SK-N-SH treated with all-trans-retinoic acid at 6 μM for 48 hours (cell line): ENCODE measurements around the gene TRAK1.

Experiments used
- ATAC-seq: fragments of 200-7000 bp; cut with Tn5 transposase; 3 replicates; pipeline ENCODE4 v1.9.1; 2020; ENCODE audit warnings: mild to moderate bottlenecking, moderate library complexity
- ARNTL ChIP-seq: fragments of 450-650 bp; formaldehyde crosslinking; IDR thresholded peaks from 2 replicates; pipeline ENCODE4 v1.5.0; 2020; ENCODE audit warnings: low read depth, mild to moderate bottlenecking, moderate library complexity, borderline replicate concordance
- BACH2 ChIP-seq: fragments of 250-450 bp; sonication (Bioruptor Pico); IDR thresholded peaks from 2 replicates; pipeline ENCODE4 v1.9.0; 2021; ENCODE audit warnings: mild to moderate bottlenecking, borderline replicate concordance
- CSDC2 ChIP-seq: fragments of 250-450 bp; sonication (Bioruptor Pico); IDR thresholded peaks from 2 replicates; pipeline ENCODE4 v1.5.0; 2020; ENCODE audit warnings: mild to moderate bottlenecking, moderate library complexity
- ESRRG ChIP-seq: fragments of 250-450 bp; sonication (Bioruptor Pico); IDR thresholded peaks from 2 replicates; pipeline ENCODE4 v1.6.1; 2021; ENCODE audit warnings: mild to moderate bottlenecking
- GLIS3 ChIP-seq: fragments of 250-450 bp; sonication (Bioruptor Pico); IDR thresholded peaks from 2 replicates; pipeline ENCODE4 v1.5.0; 2020; ENCODE audit warnings: mild to moderate bottlenecking, moderate library complexity
- ISL1 ChIP-seq: fragments of 250-450 bp; sonication (Bioruptor Pico); IDR thresholded peaks from 2 replicates; pipeline ENCODE4 v2.1.2; 2022; ENCODE audit warnings: mild to moderate bottlenecking, moderate library complexity
- OSR1 ChIP-seq: fragments of 250-450 bp; sonication (Bioruptor Pico); IDR thresholded peaks from 2 replicates; pipeline ENCODE4 v1.8.0; 2022; ENCODE audit warnings: moderate library complexity, mild to moderate bottlenecking, inconsistent platforms
- PPARA ChIP-seq: fragments of 250-450 bp; sonication (Bioruptor Pico); IDR thresholded peaks from 2 replicates; pipeline ENCODE4 v1.5.0; 2020; ENCODE audit warnings: mild to moderate bottlenecking, borderline replicate concordance
- RARB ChIP-seq: fragments of 250-450 bp; sonication (Bioruptor Pico); IDR thresholded peaks from 2 replicates; pipeline ENCODE4 v1.8.0; 2021; ENCODE audit warnings: mild to moderate bottlenecking, moderate library complexity
- SNAI2 ChIP-seq: fragments of 250-450 bp; sonication (Bioruptor Pico); IDR thresholded peaks from 2 replicates; pipeline ENCODE4 v1.5.0; 2020; ENCODE audit warnings: mild to moderate bottlenecking, moderate library complexity
- TCF4 ChIP-seq: fragments of 250-450 bp; sonication (Bioruptor Pico); IDR thresholded peaks from 2 replicates; pipeline ENCODE4 v1.8.0; 2021; ENCODE audit warnings: mild to moderate bottlenecking, moderate library complexity, borderline replicate concordance
- TOX ChIP-seq: fragments of 250-450 bp; sonication (Bioruptor Pico); IDR thresholded peaks from 2 replicates; pipeline ENCODE4 v1.8.0; 2021; ENCODE audit warnings: mild to moderate bottlenecking, moderate library complexity, borderline replicate concordance
- ZC3H10 ChIP-seq: fragments of 250-450 bp; sonication (Bioruptor Pico); IDR thresholded peaks from 2 replicates; pipeline ENCODE4 v1.5.1; 2021; ENCODE audit warnings: mild to moderate bottlenecking, moderate library complexity
- ZFP3 ChIP-seq: fragments of 250-450 bp; sonication (Bioruptor Pico); IDR thresholded peaks from 2 replicates; pipeline ENCODE4 v1.5.0; 2020; ENCODE audit warnings: mild to moderate bottlenecking, moderate library complexity
- ZNF565 ChIP-seq: fragments of 450-650 bp; formaldehyde crosslinking; conservative IDR thresholded peaks from 2 replicates; pipeline ENCODE4 v1.5.0; 2020; ENCODE audit warnings: low read depth, mild to moderate bottlenecking, moderate library complexity
- ZNF8 ChIP-seq: fragments of 450-650 bp; formaldehyde crosslinking; IDR thresholded peaks from 2 replicates; pipeline ENCODE4 v1.5.0; 2020; ENCODE audit warnings: mild to moderate bottlenecking, moderate library complexity
- TF ChIP-seq, protein P1 (sequence below): fragments of 250-450 bp; sonication (Bioruptor Pico); IDR thresholded peaks from 2 replicates; pipeline ENCODE4 v1.5.1; 2021; ENCODE audit warnings: mild to moderate bottlenecking, moderate library complexity
- TF ChIP-seq, protein P2 (sequence below): fragments of 250-450 bp; sonication (Bioruptor Pico); IDR thresholded peaks from 2 replicates; pipeline ENCODE4 v1.8.0; 2021; ENCODE audit warnings: low read depth, mild to moderate bottlenecking, moderate library complexity, borderline replicate concordance
- TF ChIP-seq, protein P3 (sequence below): fragments of 250-450 bp; sonication (Bioruptor Pico); IDR thresholded peaks from 2 replicates; pipeline ENCODE4 v1.8.0; 2020; ENCODE audit warnings: mild to moderate bottlenecking, moderate library complexity, borderline replicate concordance
- TF ChIP-seq, protein P4 (sequence below): fragments of 250-450 bp; sonication (Bioruptor Pico); IDR thresholded peaks from 2 replicates; pipeline ENCODE4 v1.5.0; 2020; ENCODE audit warnings: mild to moderate bottlenecking, moderate library complexity

The TRAK1 gene

DNA sequence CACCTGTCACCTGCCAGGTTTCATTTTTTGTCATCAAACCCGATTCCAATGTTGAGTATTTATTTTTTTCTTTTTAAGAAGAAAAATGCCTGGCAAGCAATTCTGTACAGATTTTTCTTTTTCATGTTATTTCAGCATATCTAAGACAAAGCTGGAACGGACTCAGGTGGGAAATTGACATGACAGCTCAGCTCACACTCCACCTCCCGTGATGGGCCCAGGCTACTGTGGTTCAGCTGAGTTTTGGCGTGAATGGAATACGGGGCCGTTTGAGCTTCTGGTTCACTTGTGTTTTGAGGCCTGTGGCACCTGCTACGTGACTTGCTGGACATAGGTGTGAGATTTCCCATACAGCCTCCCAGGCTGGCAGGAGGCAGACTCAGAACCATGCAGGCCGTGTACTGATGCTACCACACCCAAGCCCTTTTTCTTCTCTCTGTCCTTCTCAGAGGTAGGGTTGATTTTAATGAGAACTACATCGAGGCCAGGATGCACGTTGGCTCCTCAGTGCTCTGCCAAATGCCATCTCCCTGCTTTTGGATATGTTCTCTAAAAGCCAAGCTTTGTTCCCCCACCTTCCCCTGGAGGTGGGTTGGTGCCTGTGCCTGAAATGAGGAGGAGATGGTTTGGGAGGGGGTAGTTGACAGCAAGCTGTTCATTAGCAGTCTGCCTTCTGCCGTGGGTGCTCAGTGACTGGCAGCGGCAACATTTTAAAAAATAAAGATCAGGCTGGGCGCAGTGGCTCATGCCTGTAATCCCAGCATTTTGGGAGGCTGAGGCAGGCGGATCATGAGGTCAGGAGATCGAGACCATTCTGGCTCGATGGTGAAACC lies 48.7 kb downstream of the TRAK1 start:
- ATAC-seq, result no peak
- TF ChIP-seq, protein P1, sequence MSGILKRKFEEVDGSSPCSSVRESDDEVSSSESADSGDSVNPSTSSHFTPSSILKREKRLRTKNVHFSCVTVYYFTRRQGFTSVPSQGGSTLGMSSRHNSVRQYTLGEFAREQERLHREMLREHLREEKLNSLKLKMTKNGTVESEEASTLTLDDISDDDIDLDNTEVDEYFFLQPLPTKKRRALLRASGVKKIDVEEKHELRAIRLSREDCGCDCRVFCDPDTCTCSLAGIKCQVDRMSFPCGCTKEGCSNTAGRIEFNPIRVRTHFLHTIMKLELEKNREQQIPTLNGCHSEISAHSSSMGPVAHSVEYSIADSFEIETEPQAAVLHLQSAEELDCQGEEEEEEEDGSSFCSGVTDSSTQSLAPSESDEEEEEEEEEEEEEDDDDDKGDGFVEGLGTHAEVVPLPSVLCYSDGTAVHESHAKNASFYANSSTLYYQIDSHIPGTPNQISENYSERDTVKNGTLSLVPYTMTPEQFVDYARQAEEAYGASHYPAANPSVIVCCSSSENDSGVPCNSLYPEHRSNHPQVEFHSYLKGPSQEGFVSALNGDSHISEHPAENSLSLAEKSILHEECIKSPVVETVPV (CRISPR knock-in tag), result no peak
- TF ChIP-seq ZFP3 (no peak), PPARA (CRISPR knock-in tag) (no peak), GLIS3 (CRISPR knock-in tag) (no peak), RARB (no peak), ZNF565 (CRISPR knock-in tag) (no peak), CSDC2 (CRISPR knock-in tag) (no peak), TOX (no peak)
- TF ChIP-seq, protein P2, sequence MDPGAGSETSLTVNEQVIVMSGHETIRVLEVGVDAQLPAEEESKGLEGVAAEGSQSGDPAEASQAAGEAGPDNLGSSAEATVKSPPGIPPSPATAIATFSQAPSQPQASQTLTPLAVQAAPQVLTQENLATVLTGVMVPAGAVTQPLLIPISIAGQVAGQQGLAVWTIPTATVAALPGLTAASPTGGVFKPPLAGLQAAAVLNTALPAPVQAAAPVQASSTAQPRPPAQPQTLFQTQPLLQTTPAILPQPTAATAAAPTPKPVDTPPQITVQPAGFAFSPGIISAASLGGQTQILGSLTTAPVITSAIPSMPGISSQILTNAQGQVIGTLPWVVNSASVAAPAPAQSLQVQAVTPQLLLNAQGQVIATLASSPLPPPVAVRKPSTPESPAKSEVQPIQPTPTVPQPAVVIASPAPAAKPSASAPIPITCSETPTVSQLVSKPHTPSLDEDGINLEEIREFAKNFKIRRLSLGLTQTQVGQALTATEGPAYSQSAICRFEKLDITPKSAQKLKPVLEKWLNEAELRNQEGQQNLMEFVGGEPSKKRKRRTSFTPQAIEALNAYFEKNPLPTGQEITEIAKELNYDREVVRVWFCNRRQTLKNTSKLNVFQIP, result no peak
- TF ChIP-seq, all 23 proteins: peak for 0

DNA sequence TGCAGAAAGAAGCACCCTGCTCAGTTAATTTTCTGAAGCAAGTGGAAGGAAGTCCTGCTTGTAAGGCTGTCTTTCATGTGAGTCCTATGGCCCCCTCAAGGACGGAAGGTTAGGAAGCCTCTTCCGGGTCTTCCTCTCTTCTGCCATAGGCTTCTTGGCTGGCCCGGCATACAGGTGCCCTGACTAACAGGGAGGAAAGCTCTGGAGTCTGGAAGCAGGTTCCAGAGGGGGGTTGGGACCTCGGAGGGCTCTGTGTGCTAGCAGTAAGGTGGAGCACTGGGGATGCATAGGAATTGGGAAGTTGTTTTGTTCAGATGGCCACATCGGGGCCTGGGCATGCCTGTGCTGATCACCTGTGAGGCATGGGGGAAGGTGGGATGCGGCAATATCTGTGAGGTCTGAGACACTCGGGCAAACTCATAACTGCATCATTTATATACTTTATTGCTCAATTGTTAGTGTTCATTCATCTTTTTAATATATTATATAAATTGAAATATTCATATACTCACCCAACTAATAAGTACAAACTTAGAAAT lies 49.6 kb downstream of the TRAK1 start:
- TF ChIP-seq, protein P2, result no peak
- TF ChIP-seq, protein P3, sequence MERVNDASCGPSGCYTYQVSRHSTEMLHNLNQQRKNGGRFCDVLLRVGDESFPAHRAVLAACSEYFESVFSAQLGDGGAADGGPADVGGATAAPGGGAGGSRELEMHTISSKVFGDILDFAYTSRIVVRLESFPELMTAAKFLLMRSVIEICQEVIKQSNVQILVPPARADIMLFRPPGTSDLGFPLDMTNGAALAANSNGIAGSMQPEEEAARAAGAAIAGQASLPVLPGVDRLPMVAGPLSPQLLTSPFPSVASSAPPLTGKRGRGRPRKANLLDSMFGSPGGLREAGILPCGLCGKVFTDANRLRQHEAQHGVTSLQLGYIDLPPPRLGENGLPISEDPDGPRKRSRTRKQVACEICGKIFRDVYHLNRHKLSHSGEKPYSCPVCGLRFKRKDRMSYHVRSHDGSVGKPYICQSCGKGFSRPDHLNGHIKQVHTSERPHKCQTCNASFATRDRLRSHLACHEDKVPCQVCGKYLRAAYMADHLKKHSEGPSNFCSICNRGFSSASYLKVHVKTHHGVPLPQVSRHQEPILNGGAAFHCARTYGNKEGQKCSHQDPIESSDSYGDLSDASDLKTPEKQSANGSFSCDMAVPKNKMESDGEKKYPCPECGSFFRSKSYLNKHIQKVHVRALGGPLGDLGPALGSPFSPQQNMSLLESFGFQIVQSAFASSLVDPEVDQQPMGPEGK (CRISPR knock-in tag), result no peak
- no peak for TF ChIP-seq OSR1
- no peak for TF ChIP-seq SNAI2 (CRISPR knock-in tag)
- TF ChIP-seq ARNTL (CRISPR knock-in tag), result no peak
- no peak for TF ChIP-seq ZNF8
- no peak for TF ChIP-seq ZFP3
- TF ChIP-seq ZNF565 (CRISPR knock-in tag), result no peak
- TF ChIP-seq, protein P4, sequence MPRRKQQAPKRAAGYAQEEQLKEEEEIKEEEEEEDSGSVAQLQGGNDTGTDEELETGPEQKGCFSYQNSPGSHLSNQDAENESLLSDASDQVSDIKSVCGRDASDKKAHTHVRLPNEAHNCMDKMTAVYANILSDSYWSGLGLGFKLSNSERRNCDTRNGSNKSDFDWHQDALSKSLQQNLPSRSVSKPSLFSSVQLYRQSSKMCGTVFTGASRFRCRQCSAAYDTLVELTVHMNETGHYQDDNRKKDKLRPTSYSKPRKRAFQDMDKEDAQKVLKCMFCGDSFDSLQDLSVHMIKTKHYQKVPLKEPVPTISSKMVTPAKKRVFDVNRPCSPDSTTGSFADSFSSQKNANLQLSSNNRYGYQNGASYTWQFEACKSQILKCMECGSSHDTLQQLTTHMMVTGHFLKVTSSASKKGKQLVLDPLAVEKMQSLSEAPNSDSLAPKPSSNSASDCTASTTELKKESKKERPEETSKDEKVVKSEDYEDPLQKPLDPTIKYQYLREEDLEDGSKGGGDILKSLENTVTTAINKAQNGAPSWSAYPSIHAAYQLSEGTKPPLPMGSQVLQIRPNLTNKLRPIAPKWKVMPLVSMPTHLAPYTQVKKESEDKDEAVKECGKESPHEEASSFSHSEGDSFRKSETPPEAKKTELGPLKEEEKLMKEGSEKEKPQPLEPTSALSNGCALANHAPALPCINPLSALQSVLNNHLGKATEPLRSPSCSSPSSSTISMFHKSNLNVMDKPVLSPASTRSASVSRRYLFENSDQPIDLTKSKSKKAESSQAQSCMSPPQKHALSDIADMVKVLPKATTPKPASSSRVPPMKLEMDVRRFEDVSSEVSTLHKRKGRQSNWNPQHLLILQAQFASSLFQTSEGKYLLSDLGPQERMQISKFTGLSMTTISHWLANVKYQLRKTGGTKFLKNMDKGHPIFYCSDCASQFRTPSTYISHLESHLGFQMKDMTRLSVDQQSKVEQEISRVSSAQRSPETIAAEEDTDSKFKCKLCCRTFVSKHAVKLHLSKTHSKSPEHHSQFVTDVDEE, result no peak
- TF ChIP-seq ZC3H10 (CRISPR knock-in tag), result no peak
- no peak for TF ChIP-seq TCF4 (CRISPR knock-in tag)
- no peak for ATAC-seq

DNA sequence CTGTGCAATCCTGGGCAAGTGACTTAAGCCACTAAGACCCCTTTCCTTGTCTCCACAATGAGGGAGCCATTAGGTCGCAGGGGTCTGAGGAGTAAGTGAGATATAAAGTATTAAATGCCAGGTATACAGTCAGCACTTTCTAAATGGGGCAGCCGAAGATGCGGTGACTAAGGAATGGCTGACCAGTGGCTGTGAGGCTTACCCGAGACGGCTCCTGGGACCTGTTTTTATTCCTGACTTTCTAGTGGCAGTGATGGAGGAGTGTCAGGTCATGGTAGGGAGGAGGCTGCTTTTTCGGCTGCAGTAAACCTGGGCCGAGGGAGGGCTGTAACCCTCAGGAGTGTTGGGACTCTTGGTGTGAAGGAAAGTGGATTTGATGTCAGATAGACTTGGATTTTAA lies 52.3 kb downstream of the TRAK1 start:
- TF ChIP-seq ISL1 (CRISPR knock-in tag) (no peak), ESRRG (CRISPR knock-in tag) (no peak), ZFP3 (no peak), ARNTL (CRISPR knock-in tag) (no peak), BACH2 (no peak), ZC3H10 (CRISPR knock-in tag) (no peak), OSR1 (no peak)
- TF ChIP-seq, protein P3 (CRISPR knock-in tag), result no peak
- TF ChIP-seq, protein P4, result no peak
- no peak for ATAC-seq
